Upper lobe of left lung (tissue), 4 donors: Measurements from ENCODE around the gene SC5D.

Experiments used
- EP300 ChIP-seq, 4 donors: sonication (generic); formaldehyde crosslinking; IDR thresholded peaks; one replicate each; pipeline ENCODE4 v1.5.1; 2017; ENCODE audit warnings: antibody characterized with exemption in 4 of 4, control low read depth in 2 of 4
- POLR2A ChIP-seq, 4 donors: fragments of 450-650 bp; IDR thresholded peaks; one replicate each; pipeline ENCODE4 v1.5.1; 2016 to 2017; ENCODE audit warnings: antibody characterized with exemption in 4 of 4, mild to moderate bottlenecking in 2 of 4
- TF ChIP-seq, protein P1 (sequence below), 6 experiments: fragments of 450-650 bp in 4 of 6; fragments of 200-600 bp in 2 of 6; sonication (generic) in 2 of 6; IDR thresholded peaks; one replicate each; pipeline ENCODE4 v1.5.1; 2016 to 2019; ENCODE audit warnings: antibody characterized with exemption in 6 of 6

DNA sequence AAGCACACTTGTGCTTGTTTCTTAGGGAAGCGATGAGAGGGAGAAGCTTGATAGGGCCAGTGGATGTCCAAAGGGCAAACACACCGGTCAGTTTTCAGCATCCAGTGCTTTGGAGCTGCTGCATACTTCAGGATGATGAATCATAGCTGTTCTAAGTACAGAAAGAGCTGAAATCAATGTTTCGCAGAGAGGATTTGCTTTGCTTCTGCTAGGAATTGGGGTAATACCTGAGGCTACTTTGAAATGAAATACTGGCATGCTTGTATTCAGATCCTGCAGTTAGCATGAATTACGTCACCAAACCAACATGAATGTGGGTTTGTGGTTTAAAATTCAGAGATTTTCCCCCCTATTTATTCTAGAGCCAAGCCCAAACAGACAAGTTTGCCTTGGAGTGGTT, 41.7 kb upstream of the SC5D start:
- TF ChIP-seq, protein P1, sequence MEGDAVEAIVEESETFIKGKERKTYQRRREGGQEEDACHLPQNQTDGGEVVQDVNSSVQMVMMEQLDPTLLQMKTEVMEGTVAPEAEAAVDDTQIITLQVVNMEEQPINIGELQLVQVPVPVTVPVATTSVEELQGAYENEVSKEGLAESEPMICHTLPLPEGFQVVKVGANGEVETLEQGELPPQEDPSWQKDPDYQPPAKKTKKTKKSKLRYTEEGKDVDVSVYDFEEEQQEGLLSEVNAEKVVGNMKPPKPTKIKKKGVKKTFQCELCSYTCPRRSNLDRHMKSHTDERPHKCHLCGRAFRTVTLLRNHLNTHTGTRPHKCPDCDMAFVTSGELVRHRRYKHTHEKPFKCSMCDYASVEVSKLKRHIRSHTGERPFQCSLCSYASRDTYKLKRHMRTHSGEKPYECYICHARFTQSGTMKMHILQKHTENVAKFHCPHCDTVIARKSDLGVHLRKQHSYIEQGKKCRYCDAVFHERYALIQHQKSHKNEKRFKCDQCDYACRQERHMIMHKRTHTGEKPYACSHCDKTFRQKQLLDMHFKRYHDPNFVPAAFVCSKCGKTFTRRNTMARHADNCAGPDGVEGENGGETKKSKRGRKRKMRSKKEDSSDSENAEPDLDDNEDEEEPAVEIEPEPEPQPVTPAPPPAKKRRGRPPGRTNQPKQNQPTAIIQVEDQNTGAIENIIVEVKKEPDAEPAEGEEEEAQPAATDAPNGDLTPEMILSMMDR (IDR thresholded peaks at IDR 0.05) = no peak
- TF ChIP-seq POLR2A (IDR thresholded peaks at IDR 0.05) (no peak), EP300 (IDR thresholded peaks at IDR 0.05) (no peak)
